ENCODE measurements around the gene MEGF8.
"Not testable (repeated sequence)": the region's sequence is repeated elsewhere in the genome, so short reads cannot be mapped to it uniquely, and the experiment has no call there.

Gene MEGF8

DNA sequence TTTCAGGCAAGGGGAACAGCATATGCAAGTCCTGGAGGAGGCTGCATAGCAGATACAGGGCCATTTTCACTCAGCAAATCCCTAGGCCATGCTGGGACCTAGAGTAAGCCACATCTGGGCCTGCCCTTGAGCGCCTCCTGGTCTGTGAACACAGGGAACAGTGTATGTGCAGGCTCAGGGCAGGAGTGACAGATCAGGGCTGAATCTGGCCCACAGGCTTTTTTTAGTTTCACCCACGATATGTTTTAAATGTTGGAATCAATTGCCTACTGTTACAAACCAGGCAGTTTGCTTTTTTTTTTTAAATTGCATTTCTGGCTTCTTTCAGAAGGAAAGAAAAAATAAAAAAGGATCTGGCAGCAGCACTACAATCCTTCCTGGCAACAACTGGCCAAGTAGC is 13.8 kb upstream of the MEGF8 start:
- DNase-seq: no peak

DNA sequence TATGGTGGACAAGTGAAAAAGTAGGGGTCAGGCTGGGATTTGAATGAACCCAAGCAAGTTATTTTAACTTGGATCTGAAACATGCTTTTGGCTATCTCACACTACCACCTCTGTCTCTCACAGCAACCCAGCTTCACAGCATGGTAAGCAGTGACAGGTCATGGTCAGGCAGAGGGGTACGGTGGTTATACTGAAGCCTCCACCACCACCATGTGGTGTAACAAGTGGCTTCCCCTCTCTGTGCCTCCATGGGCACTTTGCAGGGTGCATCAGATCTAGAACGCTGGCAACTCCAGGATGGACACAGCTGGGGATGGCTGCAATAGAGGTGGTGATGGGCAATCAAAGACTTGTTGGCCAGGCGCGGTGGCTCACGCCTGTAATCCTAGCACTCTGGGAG is 13.1 kb upstream of the MEGF8 start:
- DNase-seq: no peak

DNA sequence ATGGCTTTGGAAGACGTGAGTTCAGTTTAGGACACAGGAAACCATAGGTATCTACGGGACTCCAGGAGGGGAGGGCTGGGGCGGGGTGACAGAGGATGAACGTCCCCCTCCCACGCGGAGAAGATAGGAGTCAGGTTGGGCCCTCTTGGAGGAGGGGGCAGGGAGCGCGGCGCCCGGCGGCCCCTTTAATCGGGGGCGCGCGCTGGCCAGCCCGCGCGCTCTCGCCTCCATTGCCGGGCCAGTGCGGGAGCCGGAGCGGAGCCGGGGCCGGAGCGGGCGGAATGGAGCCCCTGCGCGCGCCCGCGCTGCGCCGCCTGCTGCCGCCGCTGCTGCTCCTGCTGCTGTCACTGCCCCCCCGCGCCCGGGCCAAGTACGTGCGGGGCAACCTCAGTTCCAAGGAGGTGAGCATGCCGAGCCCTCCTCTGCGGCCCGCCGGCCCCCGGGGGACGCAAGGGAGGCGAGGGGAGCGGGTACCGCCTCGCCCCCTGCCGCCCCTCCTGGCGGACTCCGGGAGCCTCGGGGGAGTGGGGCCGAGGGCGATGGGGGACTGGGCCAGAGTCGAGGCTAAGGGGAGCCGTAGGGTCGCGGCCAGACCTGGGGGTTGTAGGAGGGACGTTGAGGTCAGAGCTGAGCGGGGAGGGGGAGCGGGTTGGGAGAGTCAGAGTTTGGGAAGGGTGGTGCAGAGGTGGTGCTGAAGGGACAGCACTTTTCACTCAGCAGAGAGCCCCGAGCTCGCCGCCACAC is 12.2 kb upstream of the MEGF8 start, which contains the start of gene TMEM145:
Gene TMEM145 (plus strand): TSS at position 214 of the 744 bp plus-strand sequence. CDS start 68 bp downstream, at position 282.
- DNase-seq: peak; percentile 71

DNA sequence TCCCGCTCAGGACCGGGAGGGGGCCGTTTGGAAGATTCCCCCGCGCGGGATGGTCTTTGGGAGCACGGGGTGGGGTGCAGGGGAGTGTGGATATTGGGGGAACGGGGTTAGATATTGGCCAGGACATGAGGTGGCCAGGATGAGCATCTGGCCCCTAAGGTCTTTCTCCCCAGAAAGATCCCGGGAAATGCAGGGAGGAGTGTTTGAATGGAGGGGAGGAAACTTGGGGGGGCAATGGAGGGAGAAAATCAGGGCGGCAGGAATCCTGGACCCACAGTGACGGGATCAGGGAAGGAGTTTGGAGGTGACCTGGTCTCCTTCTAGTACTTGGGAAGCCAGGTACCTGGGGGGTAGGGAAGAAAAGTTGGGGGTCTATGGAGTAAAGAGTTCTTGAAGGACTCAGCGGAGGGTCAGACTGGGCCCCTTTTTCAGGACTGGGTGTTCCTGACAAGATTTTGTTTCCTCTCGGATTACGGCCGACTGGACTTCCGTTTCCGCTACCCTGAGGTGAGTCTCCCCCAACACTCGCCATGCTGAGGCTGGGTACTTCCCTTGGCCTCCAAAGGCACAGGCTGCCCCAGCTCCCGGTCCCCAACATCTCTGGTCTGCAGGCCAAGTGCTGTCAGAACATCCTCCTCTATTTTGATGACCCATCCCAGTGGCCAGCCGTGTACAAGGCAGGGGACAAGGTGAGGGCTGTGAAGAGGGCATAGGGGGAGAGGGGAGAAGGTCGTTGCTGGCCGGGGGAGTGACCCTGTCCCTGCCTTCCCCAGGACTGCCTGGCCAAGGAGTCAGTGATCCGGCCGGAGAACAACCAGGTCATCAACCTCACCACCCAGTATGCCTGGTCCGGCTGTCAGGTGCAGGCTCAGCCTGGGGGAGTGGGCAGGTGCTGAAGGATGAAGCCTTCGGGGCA is 11.3 kb upstream of the MEGF8 start:
- no peak for DNase-seq

DNA sequence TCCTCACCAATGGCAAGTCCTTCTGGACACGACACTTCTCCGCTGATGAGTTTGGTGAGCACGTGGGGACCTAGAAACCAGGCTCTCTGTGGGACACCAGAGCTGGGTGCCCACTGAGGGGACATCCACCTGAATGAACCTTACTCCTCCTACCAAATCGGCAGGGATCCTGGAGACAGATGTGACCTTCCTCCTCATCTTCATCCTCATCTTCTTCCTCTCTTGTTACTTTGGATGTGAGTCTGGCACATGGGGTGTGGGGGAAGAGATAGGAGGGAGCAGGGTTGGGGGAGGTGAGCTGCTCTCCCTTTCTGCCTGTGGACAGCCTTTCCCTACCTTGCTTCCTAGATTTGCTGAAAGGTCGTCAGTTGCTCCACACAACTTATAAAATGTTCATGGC is 10.4 kb upstream of the MEGF8 start:
- DNase-seq: no peak

DNA sequence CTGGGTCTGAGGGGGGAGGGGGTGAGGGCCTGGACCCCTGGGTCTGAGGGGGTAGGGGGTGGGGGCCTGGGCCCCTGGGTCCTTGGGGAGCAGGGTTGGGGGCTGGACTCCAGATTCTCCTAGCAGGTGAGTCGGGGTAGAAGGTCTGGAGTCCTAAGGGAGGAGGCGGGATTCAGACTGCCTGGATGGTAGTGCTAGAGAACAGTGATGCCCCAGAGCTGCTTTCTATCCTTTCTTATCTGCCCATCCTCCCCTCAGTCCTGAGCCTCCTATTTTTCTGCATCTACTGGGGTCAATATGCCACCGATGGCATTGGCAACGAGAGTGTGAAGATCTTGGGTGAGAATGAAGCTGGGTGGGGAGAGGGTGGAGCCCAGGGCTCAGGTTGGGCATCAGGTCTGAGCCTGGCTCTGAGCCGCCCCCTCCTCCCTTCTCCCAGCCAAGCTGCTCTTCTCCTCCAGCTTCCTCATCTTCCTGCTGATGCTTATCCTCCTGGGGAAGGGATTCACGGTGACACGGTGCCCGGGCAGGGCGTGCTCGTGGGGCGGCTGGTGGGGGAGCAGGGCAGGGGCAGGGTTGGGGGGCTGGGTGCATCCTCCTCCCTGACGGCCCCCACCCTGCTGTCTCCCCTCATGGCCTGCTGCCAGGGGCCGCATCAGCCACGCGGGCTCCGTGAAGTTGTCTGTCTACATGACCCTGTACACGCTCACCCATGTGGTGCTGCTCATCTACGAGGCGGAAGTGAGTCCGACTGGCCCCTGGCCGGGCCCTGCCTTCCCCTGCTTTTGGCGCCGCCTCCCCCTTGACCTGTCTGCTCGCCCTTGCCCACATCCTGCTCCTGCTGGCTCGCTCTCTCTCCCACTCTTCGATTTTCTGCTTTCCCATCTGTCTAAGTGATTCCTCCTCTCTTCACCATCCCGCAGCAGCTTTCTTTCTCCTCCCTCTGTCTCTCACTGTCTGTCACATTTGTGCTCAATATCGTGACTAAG is 8.9 kb upstream of the MEGF8 start:
- DNase-seq: no peak

DNA sequence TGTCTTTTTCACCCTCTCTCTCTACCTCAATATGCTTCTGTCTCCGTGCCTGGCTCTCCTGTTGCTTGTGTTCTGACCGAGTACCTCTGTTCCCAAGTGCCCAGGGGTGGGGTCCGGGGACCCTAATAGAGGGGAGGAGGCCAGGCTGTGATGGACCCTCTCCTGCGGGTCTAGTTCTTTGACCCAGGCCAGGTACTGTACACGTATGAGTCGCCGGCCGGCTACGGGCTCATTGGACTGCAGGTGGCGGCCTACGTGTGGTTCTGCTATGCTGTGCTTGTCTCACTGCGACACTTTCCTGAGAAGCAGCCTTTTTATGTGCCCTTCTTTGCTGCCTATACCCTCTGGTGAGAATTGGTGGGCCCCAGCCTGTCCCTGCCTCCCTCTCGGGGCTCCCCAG is 7.9 kb upstream of the MEGF8 start:
- DNase-seq: no peak

DNA sequence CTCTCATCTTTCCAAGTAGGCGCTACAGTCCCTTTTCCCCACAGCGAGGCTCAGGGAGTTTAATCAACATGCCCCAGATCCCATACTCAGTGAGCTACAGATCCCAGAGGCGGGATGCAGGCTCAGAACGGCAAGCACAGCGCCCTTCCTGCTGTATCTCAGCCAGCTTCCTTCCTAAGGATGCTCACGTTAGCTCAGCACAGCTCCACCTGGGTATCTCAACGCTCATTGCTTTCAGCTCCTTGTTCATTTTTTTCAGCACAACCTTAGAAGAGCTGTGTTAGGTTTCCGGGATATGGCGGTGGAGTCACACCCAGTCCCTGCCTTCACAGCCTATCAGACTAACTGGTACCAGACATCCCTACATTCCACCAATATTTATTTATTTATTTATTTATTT is 3.1 kb upstream of the MEGF8 start:
- DNase-seq: no peak

DNA sequence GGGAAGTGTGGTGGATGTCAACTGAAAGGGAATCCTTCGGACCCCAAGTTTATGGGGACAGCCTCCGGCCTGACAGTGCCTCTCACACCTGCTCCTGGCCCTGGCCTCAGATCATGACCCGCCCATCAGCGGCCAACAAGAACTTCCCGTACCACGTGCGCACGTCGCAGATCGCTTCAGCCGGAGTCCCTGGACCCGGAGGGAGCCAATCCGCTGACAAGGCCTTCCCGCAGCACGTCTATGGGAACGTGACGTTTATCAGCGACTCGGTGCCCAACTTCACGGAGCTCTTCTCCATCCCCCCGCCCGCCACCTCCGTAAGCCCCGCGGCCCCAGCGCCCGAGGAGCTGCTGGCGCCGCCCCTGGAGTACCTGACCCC is 2.0 kb upstream of the MEGF8 start:
- no peak for DNase-seq

DNA sequence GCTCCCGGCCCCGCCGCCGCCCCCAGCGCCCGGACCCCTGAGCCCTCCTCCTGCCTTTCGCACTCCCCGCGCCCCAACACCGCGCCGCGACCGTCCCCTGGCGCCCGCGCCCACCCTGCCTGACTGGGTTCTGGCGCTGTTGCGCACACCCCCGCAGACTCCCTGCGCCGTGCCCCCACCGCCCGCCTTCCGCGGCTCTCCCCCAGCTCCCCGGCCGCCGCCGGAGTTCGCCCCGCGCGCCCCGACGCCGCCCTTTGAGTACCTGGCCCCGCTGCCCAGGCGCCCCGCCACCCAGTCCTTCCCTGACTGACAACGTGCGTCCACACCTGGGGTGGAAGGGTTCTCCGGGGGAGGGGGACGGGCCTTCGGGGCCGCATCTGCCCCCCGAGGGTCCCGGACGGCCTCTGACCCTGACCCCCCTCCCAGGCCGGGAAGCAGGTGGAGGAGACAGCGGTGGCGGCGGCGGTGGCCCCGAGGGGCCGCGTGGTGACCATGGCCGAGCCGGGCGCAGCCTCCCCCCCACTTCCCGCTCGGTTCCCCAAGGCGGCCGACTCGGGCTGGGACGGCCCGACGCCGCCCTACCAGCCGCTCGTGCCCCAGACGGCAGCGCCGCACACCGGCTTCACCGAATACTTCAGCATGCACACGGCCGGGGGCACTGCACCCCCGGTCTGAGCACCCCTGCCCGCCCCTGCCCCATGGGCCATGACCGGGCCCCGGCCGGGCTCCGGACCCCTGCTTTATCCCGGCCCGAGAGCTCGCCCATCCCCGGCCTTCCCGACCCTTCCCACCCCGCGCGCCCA is 1.4 kb upstream of the MEGF8 start:
- peak; percentile 66 for DNase-seq

DNA sequence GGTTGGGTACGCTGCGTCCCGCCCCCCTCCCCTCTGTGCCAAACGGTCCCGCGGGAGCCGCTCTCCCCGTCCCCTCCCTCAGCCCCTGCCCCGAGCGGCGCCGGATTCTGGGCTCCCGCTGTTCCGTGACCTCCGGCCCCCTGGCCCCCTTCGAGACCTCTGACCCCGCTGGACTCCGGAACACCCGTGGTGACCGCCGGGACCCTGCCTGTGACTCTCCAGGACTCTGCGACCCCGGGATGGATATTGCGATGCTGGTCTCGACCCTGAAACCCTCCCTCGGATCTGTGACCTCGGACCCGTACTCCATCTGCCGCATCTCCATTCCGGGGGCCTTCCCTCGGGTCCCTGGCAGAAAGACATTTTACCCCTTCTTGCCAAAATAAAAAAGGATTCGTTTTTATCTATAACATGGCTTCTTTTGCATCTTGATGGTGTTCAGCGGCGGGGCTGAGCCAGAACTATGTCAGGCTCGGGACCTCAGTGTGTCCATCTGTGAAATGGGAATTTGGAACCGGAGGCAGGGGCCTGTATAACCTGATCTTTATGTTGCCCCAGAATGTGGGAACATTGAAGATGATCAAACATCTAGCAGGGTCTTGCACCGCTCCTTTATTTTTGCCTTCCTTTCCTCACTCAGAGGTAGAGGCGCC is 654 bp upstream of the MEGF8 start:
- DNase-seq: no peak

DNA sequence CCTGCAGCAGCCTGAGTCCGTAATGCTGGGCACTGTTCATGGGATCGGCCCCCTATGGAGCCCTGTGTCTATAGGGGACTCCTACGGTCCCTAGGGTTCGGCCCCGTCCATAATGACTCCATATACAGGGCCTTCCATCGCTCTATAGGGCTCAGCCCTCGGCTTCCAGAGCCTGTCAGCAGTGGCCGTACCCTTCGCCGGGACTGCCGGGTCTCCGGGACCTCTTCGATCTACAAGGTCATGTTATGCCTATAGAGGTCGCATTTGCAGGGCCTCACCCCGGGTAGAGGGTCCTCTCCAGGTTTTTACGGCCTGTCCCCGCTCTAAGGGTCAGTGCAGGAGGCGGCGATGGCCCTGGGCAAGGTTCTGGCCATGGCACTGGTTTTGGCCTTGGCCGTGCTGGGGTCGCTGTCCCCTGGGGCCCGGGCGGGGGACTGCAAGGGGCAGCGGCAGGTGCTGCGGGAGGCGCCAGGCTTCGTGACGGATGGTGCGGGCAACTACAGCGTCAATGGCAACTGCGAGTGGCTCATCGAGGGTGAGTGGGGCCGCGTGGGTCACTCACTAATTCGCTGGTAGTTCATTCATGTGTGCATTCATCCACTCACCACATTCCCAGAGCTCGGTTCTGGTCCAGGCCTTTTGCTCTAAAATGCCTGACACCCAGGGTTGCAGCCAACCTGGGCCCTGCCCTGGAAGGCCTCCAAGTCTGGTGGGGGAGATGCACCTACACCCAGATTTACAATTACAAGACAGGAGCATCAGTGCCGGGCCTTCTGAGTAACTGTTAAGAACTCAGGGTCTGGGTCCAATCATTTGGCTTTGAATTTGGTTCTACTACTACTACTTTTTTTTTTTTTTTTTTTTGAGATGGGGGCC is 699 bp downstream of the MEGF8 start:
- no peak for DNase-seq

DNA sequence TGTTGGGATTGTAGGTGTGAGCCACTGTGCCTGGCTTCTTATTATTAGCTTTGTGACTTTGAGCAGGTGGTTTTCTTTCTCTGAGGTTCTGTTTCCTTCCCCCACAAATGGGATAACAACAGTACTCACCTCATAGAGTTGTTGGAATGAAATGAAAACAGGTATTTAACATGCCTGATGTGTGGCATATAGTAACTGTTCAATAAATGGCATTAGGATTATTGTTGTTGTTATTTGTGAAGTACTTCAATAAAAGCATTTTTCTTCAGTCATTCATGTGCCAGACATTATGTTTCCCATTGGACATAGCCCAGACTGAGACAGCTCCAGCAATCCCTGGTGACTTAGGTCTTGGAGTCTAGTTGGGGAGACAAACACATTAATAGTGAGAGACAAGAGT is 1.5 kb downstream of the MEGF8 start:
- DNase-seq: no peak

DNA sequence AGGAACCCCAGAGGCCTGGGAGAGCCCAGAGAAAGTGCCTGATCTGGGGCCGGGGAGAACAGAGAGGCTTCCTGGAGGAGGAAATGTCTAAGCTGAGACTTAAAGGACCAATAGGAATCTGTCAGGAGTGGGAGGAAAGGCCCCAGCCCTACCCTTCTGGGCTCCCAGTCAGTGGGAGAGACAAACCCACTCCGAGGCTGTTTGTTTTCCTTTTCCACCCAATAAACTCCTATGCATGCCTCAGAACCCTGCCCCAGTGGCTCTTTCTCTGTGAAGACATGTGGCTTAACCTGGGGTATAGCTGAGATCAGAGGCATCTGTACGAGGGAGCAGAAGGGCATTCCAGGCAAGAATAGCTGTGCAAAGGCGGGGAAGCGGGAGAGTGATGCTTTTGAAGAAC is 1.9 kb downstream of the MEGF8 start:
- no peak for DNase-seq

DNA sequence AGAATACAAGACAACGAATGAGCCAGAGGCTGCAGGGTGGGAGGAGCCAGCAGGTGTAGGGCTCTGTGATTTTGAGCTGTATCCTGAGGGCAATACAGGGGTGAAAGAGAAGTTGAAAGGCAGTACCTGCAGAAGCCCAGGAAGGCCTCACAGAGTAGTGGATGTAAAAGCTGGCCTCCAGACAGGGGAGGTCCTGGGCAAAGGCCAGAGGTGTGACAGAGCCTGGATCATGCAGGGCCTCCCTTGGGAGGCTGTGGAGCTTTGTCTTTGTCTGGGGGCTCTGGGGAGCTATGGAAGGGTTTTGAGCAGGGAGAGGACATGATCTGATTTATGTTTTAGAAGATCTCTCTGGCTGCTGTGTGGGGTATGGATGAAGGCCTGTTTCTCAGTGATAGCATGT is 2.7 kb downstream of the MEGF8 start:
- no peak for DNase-seq

DNA sequence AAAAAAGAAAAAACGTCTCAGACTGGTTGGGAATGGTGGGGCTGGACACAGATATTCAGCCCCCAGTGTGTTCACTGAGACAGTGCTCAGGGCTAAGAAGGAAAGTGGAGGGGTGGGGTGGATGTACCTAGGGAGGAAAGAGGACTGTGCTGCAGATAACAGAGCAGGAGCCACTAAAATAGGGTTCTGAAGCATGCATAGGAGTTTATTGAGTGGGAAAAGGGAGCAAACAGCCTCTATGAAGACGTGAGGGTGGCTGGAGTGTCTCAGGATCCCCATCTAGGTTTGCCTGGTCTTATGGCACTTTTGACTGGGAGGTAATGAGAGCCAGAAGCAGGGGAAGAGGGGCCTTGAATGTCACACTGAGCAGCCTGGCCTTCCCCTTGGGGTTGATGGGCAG is 3.4 kb downstream of the MEGF8 start:
- DNase-seq: no peak

DNA sequence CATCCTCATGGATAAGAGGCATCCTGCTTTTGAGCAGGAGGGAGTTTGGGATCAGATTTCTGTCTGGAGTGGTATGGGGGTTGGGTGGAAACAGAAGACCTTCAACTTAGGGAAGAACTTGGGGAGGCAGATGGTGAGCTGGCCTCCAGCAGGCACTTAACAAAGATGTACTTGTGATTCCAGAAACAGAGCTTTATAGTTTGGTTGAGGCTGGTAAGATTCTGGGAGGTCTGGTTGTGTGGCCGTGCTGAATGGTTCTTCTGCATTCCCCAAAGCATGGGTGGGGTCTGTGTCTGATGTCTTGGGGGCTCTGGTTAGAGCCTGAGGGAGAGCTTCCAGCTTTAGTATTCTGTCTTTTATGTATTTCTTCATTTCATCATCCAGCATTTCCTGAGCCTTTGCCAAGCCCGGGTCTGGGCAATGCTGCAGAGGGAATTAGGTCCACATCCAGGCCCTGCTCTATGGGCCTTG is 4.8 kb downstream of the MEGF8 start:
- no peak for DNase-seq

DNA sequence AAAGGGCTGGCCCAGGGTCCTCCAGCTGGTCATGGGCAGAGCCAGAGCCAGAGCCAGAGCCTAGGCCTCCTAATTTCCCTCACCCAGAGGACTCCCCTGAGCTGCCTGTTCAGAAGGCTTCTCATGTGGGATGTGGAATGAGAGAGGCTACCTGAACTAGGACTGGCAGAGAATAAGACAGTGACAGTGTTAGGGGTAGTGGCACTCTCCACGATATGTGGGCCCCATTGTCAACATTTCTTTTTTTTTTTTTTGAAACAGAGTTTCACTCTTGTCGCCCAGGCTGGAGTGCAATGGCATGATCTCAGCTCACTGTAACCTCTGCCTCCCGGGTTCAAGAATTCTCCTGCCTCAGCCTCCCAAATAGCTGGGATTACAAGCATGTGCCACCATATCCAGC is 5.9 kb downstream of the MEGF8 start:
- not testable (repeated sequence) for DNase-seq

DNA sequence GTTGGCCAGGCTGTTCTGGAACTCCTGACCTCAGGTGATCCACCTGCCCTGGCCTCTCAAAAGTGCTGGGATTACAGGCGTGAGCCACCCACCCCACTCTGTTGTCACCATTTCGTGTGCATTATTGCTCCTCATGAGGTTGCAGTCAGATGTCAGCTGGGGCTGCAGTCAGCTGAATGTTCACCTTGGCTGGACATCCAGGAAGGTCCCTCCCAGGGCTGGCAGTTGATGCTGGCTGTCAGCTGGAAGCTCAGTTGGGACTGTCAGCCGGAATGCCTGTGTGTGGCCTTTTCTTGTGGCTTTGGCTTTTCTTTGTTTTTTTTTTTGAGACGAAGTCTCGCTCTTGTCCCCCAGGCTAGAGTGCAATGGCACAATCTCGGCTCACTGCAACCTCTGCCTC is 6.6 kb downstream of the MEGF8 start:
- DNase-seq: no peak

DNA sequence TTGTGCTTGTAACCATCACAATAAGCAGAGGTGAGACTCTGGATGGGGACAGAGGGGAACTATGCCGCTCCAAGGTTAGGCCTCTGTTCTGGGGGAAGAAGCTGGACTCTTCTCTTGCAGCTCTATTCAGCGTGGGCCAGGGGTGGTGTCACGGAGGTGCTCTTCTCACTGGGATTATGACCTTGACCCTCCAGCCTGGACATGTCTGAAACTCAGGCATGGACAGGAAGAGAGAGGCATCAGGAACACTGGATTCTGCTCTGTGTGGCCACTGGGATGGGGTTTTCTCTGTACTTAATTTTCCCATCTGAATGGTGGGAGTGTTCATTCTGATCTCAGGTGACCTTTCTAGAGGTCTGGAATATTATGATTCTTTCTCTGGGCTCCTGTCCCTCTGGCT is 7.6 kb downstream of the MEGF8 start:
- no peak for DNase-seq

All from activated CD8-positive, alpha-beta memory T cell treated with anti-CD3 and anti-CD28 coated beads for 24 hours (primary cell).